Esophagus (tissue), 2 donors: ENCODE results near the gene DRAXIN. TPM values are rescaled to one million over a fixed set of nuclear protein-coding genes. Genes with fewer than 3 reads are reported as not detected.

Experiments
- H3K27ac ChIP-seq, 2 donors: one replicate each; pipeline ENCODE4 v1.5.1; 2013; ENCODE audit warnings: low read depth in 2 of 2, mild to moderate bottlenecking in 2 of 2, inconsistent platforms in 1 of 2, low read length in 1 of 2, moderate library complexity in 1 of 2
- H3K27me3 ChIP-seq, 2 donors: one replicate each; pipeline ENCODE4 v1.6.1; 2013; ENCODE audit warnings: low read length in 2 of 2, control low read depth in 1 of 2, mild to moderate bottlenecking in 1 of 2; ENCODE audit not compliant: insufficient read depth in 2 of 2, control insufficient read depth in 1 of 2
- H3K36me3 ChIP-seq, 2 donors: one replicate each; pipeline ENCODE4 v1.6.1; 2013; ENCODE audit warnings: low read length in 1 of 2; ENCODE audit not compliant: control insufficient read depth in 2 of 2, insufficient read depth in 2 of 2
- H3K4me1 ChIP-seq, 2 donors: one replicate each; pipeline ENCODE4 v1.6.1; 2013; ENCODE audit warnings: low read length in 1 of 2; ENCODE audit not compliant: control insufficient read depth in 2 of 2, insufficient read depth in 2 of 2
- H3K4me3 ChIP-seq, 2 donors: one replicate each; pipeline ENCODE4 v1.5.1; 2013; ENCODE audit warnings: low read length in 2 of 2, mild to moderate bottlenecking in 2 of 2, low read depth in 1 of 2, moderate library complexity in 1 of 2
- H3K9me3 ChIP-seq, 2 donors: one replicate each; pipeline ENCODE4 v1.6.1; 2013; ENCODE audit warnings: mild to moderate bottlenecking in 2 of 2, low read depth in 1 of 2, low read length in 1 of 2, moderate library complexity in 1 of 2; ENCODE audit not compliant: control insufficient read depth in 2 of 2, insufficient read depth in 1 of 2
- WGBS, 2 donors: extraction: QIAGEN DNeasy Blood & Tissue Kit; methylation state at CpG; one replicate each; pipeline ENCODE4 v1.1.7; 2013; 5-methylcytosine and 5-hydroxymethylcytosine counted together
- polyA plus RNA-seq, 2 donors: library from polyadenylated mRNA; stranded (reverse); fragments of 200-250 nt; gene quantifications; one replicate each; pipeline ENCODE4 v1.2.3, GENCODE V29; 2013
- donor health status: healthy with polysubstance abuse.
- donor health status: Bipolar disorder and iron deficiency.

The DRAXIN gene
- polyA plus RNA-seq, 2 donors, result 0.01 to 0.02 TPM

- Histone ChIP-seq H3K9me3 (no peaks in the 10 kb centered on the region), H3K4me3 (no peak overlapping the region), H3K4me1 (peaks cover 0 to 7% of the 10 kb centered on the region in 2 donors), H3K27me3 (no peaks in the 10 kb centered on the region), H3K36me3 (no peaks in the 10 kb centered on the region), H3K27ac (no peak overlapping the region)
- 66 to 72% methylated on average over 25 to 26 of the region's 26 CpGs for WGBS, 2 donors
These were observed 38.3 kb downstream of the DRAXIN start for GRCh38 chr1:11729498-11730428.

- H3K27me3 ChIP-seq, result no peaks in the 10 kb centered on the region
- no peak overlapping the region for H3K4me3 ChIP-seq
- WGBS, 2 donors, result 43 to 53% methylated on average over 5 of the region's 5 CpGs
- no peaks in the 10 kb centered on the region for H3K36me3 ChIP-seq
- H3K4me1 ChIP-seq, result peaks cover 0 to 7% of the 10 kb centered on the region in 2 donors
- no peaks in the 10 kb centered on the region for H3K9me3 ChIP-seq
- peak overlapping the region; percentile 68 to 72 for H3K27ac ChIP-seq
These were observed 39.0 kb downstream of the DRAXIN start for GRCh38 chr1:11730429-11730891.

- Histone ChIP-seq H3K36me3 (no peaks in the 10 kb centered on the region), H3K4me1 (peaks cover 0 to 7% of the 10 kb centered on the region in 2 donors), H3K27ac (peak overlapping the region; percentile 31 to 86), H3K9me3 (no peaks in the 10 kb centered on the region), H3K4me3 (peak overlapping the region in 1 of 2 donors; percentile 25), H3K27me3 (no peaks in the 10 kb centered on the region)
- WGBS, 2 donors, result 14 to 19% methylated on average over 14 to 16 of the region's 17 CpGs
These were observed 40.3 kb downstream of the DRAXIN start for GRCh38 chr1:11731691-11732283.

GRCh38 chr1:11733306-11733705 lies 41.8 kb downstream of the DRAXIN start:
- no peak overlapping the region for H3K4me3 ChIP-seq
- peaks cover 3 to 7% of the 10 kb centered on the region in 2 donors for H3K4me1 ChIP-seq
- H3K27ac ChIP-seq, result no peak overlapping the region
- 86 to 93% methylated on average over 3 of the region's 3 CpGs for WGBS, 2 donors
- no peaks in the 10 kb centered on the region for H3K9me3 ChIP-seq
- no peaks in the 10 kb centered on the region for H3K27me3 ChIP-seq
- no peaks in the 10 kb centered on the region for H3K36me3 ChIP-seq

- WGBS, 2 donors, result 28 to 29% methylated on average over 4 of the region's 4 CpGs
- H3K9me3 ChIP-seq, result no peaks in the 10 kb centered on the region
- peak overlapping the region in 1 of 2 donors; percentile 79 for H3K4me3 ChIP-seq
- peaks cover 0 to 3% of the 10 kb centered on the region in 2 donors for H3K4me1 ChIP-seq
- H3K27ac ChIP-seq, result peak overlapping the region; percentile 47 to 49
- no peaks in the 10 kb centered on the region for H3K36me3 ChIP-seq
- H3K27me3 ChIP-seq, result no peaks in the 10 kb centered on the region
These were observed 44.0 kb downstream of the DRAXIN start for GRCh38 chr1:11735531-11735853.

GRCh38 chr1:11735854-11736745 lies 44.6 kb downstream of the DRAXIN start, which contains the start of gene AGTRAP:
Gene AGTRAP (plus strand): TSS chr1:11736136. CDS start chr1:11736209, 73 bp downstream.
- no peaks in the 10 kb centered on the region for H3K36me3 ChIP-seq
- WGBS, 2 donors, result 1% methylated on average over 54 to 59 of the region's 59 CpGs
- peaks cover 0 to 3% of the 10 kb centered on the region in 2 donors for H3K4me1 ChIP-seq
- peak within 1 kb of the TSS; percentile 72 to 79 for H3K4me3 ChIP-seq
- H3K27ac ChIP-seq, result peak within 1 kb of the TSS; percentile 84 to 86
- no peaks in the 10 kb centered on the region for H3K9me3 ChIP-seq
- no peaks in the 10 kb centered on the region for H3K27me3 ChIP-seq

- H3K27me3 ChIP-seq, result no peaks in the 10 kb centered on the region
- H3K4me3 ChIP-seq, result peak overlapping the region; percentile 72 to 79
- H3K9me3 ChIP-seq, result no peaks in the 10 kb centered on the region
- H3K4me1 ChIP-seq, result peaks cover 0 to 3% of the 10 kb centered on the region in 2 donors
- peak overlapping the region; percentile 84 to 86 for H3K27ac ChIP-seq
- 12 to 14% methylated on average over 15 of the region's 15 CpGs for WGBS, 2 donors
- H3K36me3 ChIP-seq, result no peaks in the 10 kb centered on the region
These were observed 45.5 kb downstream of the DRAXIN start for GRCh38 chr1:11736746-11737639.

- WGBS, 2 donors, result 74 to 91% methylated on average over 2 of the region's 2 CpGs
- H3K4me1 ChIP-seq, result peaks cover 0 to 3% of the 10 kb centered on the region in 2 donors
- no peak overlapping the region for H3K27ac ChIP-seq
- H3K9me3 ChIP-seq, result no peaks in the 10 kb centered on the region
- H3K36me3 ChIP-seq, result no peaks in the 10 kb centered on the region
- no peaks in the 10 kb centered on the region for H3K27me3 ChIP-seq
- H3K4me3 ChIP-seq, result no peak overlapping the region
These were observed 46.6 kb downstream of the DRAXIN start for GRCh38 chr1:11738096-11738495.
